GM21360 (cell line): Measurements from ENCODE around the gene GNAT3.

Experiments
- ATAC-seq: cut with Tn5 transposase; IDR thresholded peaks from one replicate; pipeline ENCODE4 v1.9.1; 2021; ENCODE audit warnings: mild to moderate bottlenecking, moderate library complexity; ENCODE audit not compliant: unreplicated experiment

Gene GNAT3

DNA sequence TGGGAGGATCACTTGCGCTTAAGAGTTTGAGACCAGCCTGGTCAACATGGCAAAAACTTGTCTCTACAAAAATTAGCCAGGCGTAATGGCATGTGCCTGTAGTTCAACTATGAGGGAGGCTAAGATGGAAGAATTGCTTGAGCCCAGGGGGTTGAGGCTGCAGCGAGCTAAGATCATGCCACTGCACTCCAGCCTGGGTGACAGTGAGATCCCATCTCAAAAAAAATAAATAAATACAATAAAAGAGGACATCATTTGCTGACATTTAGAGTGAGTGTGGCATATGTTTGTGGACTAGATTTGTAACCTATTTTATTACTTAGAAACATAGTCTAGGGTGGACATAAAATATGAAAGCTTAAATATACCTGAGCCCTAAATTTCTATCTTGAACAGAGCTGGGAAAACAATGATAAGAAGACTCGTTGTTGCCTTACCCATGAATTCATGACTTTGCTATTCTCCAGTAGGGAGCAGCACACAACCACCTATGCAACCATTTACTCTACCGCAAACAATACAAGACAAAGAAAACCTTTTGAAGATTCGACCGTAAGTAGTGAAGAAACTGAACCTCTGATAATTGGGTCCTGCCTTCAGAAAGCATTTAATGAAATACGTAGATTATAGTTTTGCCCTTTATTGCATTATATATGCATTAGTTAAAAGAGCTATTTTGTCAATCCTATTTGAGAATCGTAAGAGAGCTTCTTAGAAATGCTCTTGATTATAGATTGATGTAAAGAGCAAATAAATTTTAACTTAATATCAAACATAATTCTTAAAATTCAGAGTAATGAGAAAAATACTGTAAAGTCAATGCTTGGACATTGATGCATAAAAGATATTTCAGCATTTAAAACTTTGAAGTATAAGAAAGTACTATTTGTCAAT, 83.5 kb downstream of the GNAT3 start:
- peak; percentile 84 for ATAC-seq

DNA sequence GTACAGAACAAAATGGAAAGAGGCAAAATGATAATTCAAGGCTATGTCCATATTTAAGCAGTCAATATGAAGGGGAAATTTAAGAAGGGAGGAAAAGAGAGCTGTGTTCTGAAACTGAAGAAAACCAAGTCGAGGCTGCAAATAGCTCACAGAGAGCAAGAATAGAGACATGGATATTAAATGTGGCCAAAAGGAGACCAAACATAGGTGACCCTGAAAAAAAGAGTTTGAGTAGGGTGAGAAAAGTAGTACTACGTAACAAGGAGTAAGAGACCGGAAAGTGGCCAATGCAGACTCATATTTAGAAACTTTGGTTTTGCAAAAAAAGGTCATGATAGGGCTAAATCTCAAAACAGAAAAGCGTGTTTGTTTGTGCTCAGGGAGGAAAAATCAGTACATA, 84.6 kb downstream of the GNAT3 start:
- no peak for ATAC-seq

DNA sequence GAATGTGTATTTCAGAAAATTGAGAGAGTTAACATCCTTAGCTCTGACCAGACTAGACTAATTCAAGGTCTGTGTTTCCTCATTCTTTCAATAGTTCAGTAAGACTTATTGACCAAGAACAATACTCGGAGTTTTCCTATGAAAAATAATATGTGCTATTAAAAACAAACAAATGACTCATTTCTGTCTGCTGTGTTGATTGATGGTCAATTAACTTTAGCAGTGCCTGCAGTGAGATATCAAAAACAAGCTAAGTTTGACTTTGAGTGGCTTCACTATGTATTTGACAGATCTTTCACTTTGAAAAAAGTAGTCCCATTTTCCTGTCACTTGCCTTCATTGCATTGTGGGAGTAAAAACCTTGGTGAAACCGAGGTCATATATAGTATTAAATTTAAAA, 91.0 kb downstream of the GNAT3 start:
- no peak for ATAC-seq

DNA sequence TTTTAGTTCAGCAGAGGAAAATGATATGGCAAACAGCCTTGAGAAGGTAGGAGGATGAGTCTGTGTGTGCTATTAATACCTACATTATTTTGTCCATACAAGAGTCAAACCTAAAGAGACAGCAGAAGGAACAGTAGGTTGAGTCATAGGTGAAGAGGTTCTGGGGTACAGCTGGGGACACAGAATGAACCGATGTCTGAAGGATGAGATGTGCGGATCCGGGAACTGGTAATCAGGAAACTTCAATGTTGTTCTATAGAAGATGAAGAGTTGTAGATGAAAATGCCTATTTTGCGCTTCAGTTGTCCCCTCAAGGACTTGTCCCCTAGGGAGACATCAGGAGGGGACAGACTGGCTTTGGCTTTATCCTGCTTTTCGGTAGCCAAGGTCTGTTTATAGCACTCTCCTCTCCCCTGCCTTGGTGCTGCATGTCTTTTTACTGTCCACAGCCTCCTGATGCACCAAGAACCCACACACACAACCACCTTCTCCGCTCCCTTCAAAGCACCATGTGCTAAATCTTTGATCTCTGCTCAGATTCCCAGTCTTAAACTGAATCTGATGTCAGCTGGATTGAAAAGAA, 94.6 kb downstream of the GNAT3 start:
- no peak for ATAC-seq

DNA sequence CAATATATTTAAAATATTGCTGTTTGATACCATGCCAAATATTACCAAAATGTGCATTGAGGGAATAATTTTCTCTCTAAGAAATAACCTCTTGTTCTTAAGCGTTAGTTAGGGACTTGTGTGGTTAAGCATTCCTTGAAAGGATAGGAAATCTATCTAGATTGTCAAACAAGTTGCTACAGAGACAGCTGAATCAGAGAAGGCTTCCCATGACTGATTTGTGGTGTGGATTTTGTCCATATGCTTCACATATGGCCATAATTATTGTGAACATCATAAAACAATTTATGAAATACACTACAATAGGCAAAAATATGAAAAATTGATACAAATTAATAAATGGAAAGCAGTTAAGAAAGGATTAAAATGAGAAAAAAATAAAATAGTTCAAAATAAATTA, 96.3 kb downstream of the GNAT3 start:
- no peak for ATAC-seq

DNA sequence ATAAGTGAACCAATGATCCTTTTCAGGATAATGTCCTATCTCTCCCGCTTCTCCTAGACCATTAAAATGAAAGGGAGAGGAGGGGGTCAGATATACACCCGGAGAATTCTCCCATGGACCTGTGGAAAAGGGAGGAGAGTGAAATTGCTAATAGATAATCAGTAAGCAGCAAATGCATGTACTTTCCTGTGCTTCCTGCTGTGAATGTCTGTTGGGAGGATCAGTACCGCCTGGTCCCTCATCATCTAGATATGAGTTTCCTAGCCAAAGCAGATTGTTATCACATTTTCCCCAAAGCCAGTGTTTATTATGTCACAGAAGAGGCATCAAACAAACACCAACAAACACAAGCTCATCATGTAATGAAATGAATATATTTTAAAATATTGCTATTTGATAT, 96.8 kb downstream of the GNAT3 start:
- no peak for ATAC-seq

DNA sequence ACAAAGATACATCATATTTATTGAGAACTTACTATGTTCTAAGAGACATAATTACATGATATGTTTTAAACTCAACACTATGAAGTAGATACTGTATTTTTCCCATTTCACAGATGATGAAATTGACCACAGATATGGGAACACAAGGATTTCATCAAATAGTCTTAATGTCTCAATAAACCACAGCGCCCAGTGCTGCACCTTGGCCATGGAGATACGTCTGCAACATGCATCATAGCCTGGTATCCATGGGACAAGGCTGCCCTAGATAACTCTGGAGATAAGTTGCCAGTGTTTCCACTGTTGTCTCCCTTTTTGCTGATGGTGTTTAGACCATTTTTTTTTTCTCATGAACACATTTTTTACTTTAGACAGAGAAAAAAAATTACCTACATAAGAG, 97.5 kb downstream of the GNAT3 start:
- no peak for ATAC-seq

DNA sequence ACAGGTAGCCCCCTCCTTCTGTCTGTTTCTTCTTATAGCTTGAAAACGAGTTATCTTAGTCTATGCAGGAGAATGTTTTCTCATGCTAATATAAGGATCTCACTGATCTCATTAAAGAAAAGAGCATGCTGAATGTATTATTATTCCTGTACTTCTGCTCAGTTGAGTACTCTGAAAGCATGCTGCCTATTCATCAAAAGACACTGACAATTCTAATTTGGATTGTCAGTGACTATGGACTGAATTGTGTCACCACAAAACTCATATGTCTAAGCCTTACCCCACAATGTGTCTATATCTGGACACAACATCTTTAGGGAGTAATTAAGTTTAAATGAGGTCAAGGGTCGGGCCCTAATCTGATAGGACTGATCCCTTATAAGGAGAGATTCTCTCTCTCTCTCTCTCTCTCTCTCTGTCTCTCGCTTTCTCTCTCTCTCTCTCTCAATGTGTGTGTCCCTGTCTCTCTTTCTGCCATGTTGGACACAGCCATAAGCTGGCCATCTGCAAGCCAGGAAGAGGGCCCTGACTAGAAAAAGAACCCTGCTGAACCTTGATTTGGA, 98.4 kb downstream of the GNAT3 start:
- no peak for ATAC-seq

DNA sequence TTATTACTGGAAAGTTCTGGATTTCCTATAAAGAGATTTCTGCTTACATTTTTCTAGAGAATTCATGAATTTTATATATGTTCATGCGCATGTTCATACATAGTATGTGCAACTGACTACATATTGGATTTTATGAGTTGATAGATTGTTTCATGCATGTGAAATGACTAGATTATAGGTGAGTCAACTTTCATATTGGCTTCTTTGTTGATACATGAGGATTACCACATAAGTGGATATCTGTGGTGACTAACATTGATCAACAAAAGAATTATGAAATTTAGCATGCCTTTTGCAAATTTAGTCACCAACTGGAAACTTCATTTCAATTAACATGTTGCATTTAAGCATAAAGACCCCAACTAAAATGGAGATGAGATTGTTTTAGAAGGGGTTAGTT, 99.0 kb downstream of the GNAT3 start:
- no peak for ATAC-seq

DNA sequence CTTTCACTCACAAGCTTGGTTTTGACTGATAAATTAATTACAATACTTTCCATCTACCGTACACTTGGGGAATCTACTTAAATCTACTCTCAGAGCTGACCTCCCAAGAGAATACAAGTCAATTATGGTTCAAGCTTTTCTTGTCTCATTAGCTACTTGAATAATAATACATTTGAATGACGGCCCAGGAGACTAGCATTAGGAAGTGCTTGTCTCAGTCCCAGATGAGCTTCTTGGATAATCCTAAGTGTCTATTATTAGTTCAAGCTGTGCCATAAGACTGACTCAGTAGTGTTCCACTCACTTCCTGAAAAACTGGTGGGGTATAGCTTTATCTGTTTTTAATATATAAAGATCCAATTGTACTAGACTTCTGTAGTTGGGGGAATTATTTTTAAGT, 100.2 kb downstream of the GNAT3 start:
- ATAC-seq: no peak

DNA sequence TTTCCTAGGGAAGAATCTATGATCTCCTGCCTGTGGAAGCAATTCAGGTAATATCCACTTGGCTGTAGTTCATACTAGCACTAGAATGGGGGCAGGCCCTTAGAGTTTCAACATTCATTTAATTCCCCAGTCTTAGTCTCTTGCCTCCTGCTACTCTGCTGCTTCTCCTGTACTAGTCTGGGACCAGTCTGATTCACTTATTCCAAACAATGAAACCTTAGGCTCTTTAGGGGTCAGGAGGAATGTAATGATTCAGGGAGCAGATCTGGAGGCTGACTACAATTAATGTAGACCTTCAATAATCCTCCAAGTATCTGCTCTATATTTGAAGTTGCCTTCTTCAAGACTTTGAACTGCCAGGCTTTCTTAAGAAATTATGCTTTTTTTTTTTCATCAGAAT, 101.8 kb downstream of the GNAT3 start:
- ATAC-seq: no peak
